Aorta (tissue), 5 donors: ENCODE data around the gene CPA5. TPM values are rescaled to one million over a fixed set of nuclear protein-coding genes. Genes with fewer than 3 reads are reported as not detected.

Source experiments
- ATAC-seq: fragments of 200-7000 bp; cut with Tn5 transposase; one replicate; pipeline ENCODE4 v1.9.1; 2022; ENCODE audit warnings: moderate library complexity; ENCODE audit not compliant: low FRiP score
- DNase-seq, 2 donors: peaks; one replicate each; pipeline ENCODE4 v3.0.0-alpha.2; 2020
- H3K27ac ChIP-seq, 2 donors: one replicate each; pipeline ENCODE4 v1.5.1; 2013; ENCODE audit warnings: low read length in 2 of 2, mild to moderate bottlenecking in 2 of 2, moderate library complexity in 2 of 2, control low read depth in 1 of 2, inconsistent platforms in 1 of 2, low read depth in 1 of 2
- H3K27me3 ChIP-seq, 2 donors: one replicate each; pipeline ENCODE4 v1.6.1; 2013; ENCODE audit warnings: control low read depth in 1 of 2, low read length in 1 of 2, mild to moderate bottlenecking in 1 of 2, moderate library complexity in 1 of 2; ENCODE audit not compliant: insufficient read depth in 2 of 2, control insufficient read depth in 1 of 2
- H3K36me3 ChIP-seq, 2 donors: one replicate each; pipeline ENCODE4 v1.6.1; 2013; ENCODE audit warnings: control low read depth in 1 of 2, low read length in 1 of 2, mild to moderate bottlenecking in 1 of 2; ENCODE audit not compliant: insufficient read depth in 2 of 2, control insufficient read depth in 1 of 2
- H3K4me1 ChIP-seq, 2 donors: one replicate each; pipeline ENCODE4 v1.6.1; 2013; ENCODE audit warnings: low read length in 2 of 2, control low read depth in 1 of 2, mild to moderate bottlenecking in 1 of 2, moderate library complexity in 1 of 2; ENCODE audit not compliant: insufficient read depth in 2 of 2, control insufficient read depth in 1 of 2
- H3K4me3 ChIP-seq, 2 donors: one replicate each; pipeline ENCODE4 v1.5.1; 2013; ENCODE audit warnings: low read length in 2 of 2, control low read depth in 1 of 2, mild to moderate bottlenecking in 1 of 2
- H3K9me3 ChIP-seq: one replicate; pipeline ENCODE4 v1.6.1; 2013; ENCODE audit warnings: mild to moderate bottlenecking, low read length; ENCODE audit not compliant: control insufficient read depth
- WGBS, 2 donors: extraction: QIAGEN DNeasy Blood & Tissue Kit; methylation state at CpG; one replicate each; pipeline ENCODE4 v1.1.7; 2013; 5-methylcytosine and 5-hydroxymethylcytosine counted together
- intact Hi-C, 2 donors: fragments of 100-400 bp; cut with DNase I; formaldehyde crosslinking; loops; one replicate each; pipeline versions ENCODE4 v1.14.2 to v1.15.0; 2022
- long read RNA-seq, 2 donors: library from polyadenylated mRNA; unstranded; transcript quantifications; one replicate each; pipeline ENCODE4 v2.0.0, GENCODE V29; 2020 to 2021
- polyA plus RNA-seq, 2 donors: library from polyadenylated mRNA; stranded (reverse); fragments of 200-250 nt; gene quantifications; one replicate each; pipeline ENCODE4 v1.2.3, GENCODE V29; 2013
- total RNA-seq, 2 donors: library from RNA; stranded (reverse); fragmentation: NEBNext Ultra II Directional; extraction: Animal tissue kit (Norgen Biotek cat#: 25700); gene quantifications; one replicate each; pipeline ENCODE4 v1.2.1, GENCODE V29; 2021
- donor health status: healthy with polysubstance abuse.
- donor health status: Bipolar disorder and iron deficiency.
- donor health status: DM: no; HTN: no; CAD: no.
- donor health status: DM: no; HTN: no; CAD: no.
- donor health status: DM: yes; HTN: yes; CAD: no.

CPA5 gene
- not detected for total RNA-seq
- polyA plus RNA-seq: not detected
- long read RNA-seq, donor 1: 0 reads
- long read RNA-seq, donor 2: 0 reads

- Histone ChIP-seq H3K27me3 (no peaks in the 10 kb centered on the region), H3K4me1 (no peaks in the 10 kb centered on the region), H3K27ac (no peak within 1 kb of the TSS), H3K36me3 (no peaks in the 10 kb centered on the region), H3K9me3 (no peaks in the 10 kb centered on the region), H3K4me3 (no peak within 1 kb of the TSS)
- 96 to 98% methylated on average over 5 of the region's 5 CpGs for WGBS, 2 donors
- intact Hi-C loops: no loop called here
- DNase-seq: no peak
- ATAC-seq: no peak
Measured at GRCh38 chr7:130344271-130344866, at the start of gene CPA5. Gene CPA5, plus strand, starts transcription at chr7:130344816. Its CDS starts 1,670 bp downstream, at chr7:130346486.

GRCh38 chr7:130296221-130296951 is 48.2 kb upstream of the CPA5 start:
- Histone ChIP-seq H3K4me1 (no peaks in the 10 kb centered on the region), H3K27me3 (no peaks in the 10 kb centered on the region), H3K9me3 (no peaks in the 10 kb centered on the region), H3K4me3 (no peak overlapping the region), H3K36me3 (no peaks in the 10 kb centered on the region), H3K27ac (no peak overlapping the region)
- WGBS, 2 donors: 87 to 91% methylated on average over 13 of the region's 13 CpGs
- intact Hi-C loops: no loop called here
- ATAC-seq (no peak), DNase-seq (no peak)

DNA sequence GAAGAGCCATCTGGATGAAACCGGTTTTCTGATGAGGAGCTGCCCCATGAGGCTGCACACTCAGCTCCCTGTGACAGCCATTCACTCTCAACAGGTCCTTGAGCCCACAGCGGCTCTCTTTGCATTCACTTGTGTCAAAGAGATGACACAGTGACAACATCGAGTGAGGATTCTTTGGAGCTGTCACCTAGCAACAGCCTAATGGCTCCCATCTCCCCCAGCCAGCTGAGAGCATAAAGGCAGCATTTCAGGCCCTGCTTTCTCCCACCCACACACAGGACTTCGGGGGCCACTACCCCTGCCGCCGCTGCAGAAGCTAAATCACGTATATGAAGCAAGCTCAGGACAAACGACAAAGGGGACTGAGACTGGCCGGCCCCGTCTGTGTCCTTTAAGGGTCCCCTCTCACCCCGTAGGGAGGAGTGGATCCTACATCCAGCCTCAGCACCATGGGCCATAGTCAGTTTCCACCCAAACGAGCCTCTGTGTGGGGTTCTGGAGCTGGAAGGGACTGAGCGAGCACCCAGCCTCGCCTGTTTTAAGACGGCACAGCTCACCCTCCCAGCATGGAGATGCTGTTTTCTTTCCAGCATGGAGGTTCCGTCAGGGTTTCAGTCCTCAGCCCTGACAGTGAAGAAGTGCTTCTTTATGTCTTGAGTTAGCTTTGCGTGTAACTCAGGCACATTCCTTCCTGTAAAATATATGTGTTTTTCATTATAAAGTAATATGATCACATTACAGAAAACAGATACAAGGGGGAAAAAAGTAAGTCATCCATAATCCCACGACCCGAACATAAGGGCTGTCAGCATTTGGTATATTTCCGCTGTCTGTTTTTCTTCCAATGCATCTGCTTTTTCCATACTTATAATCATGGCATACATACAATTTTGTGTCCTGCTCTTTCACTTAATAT is 46.7 kb upstream of the CPA5 start:
- ATAC-seq: no peak
- no peak for DNase-seq
- no peaks in the 10 kb centered on the region for H3K9me3 ChIP-seq
- no peaks in the 10 kb centered on the region for H3K27me3 ChIP-seq
- H3K4me3 ChIP-seq: no peak overlapping the region
- WGBS, 2 donors: 92 to 93% methylated on average over 20 of the region's 20 CpGs
- intact Hi-C loops: no loop called here
- no peaks in the 10 kb centered on the region for H3K36me3 ChIP-seq
- no peaks in the 10 kb centered on the region for H3K4me1 ChIP-seq
- H3K27ac ChIP-seq: no peak overlapping the region

DNA sequence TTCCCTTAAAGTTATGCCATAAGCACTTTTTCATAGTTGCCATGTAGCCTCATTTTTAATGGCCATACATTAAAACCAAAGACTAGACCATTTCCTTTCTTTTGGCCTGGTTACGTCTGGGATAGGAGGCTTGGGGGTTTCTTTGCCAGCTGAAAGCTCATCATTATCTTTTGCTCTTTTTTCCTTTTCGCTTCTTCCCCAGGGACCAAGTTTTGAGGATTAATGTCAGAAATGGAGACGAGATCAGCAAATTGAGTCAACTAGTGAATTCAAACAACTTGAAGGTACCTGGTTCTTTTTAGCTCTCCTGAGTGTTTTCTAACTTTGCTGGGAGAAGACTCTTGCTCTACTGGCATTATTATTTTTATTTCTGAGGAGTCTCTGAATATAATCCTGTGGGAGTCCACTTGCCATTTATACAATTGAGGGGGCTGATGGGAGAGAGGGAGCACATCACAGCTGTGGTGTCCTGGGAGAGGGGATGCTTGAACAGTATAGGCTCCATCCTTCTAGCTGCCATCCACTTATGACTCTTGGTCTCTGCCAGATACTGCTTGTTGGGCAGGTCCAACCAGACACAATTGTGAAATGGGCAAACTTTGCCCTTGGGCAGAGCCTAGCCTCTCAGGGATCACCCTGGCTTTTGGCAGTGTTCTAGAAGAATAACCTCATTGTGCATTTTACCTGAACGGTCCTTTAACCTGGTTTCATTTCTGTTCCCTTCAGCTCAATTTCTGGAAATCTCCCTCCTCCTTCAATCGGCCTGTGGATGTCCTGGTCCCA is 45.9 kb upstream of the CPA5 start:
- 95 to 96% methylated on average over 5 of the region's 5 CpGs for WGBS, 2 donors
- no peaks in the 10 kb centered on the region for H3K9me3 ChIP-seq
- no peak overlapping the region for H3K27ac ChIP-seq
- intact Hi-C loops: no loop called here
- H3K27me3 ChIP-seq: no peaks in the 10 kb centered on the region
- no peaks in the 10 kb centered on the region for H3K4me1 ChIP-seq
- ATAC-seq: no peak
- H3K36me3 ChIP-seq: no peaks in the 10 kb centered on the region
- DNase-seq: no peak
- H3K4me3 ChIP-seq: no peak overlapping the region

DNA sequence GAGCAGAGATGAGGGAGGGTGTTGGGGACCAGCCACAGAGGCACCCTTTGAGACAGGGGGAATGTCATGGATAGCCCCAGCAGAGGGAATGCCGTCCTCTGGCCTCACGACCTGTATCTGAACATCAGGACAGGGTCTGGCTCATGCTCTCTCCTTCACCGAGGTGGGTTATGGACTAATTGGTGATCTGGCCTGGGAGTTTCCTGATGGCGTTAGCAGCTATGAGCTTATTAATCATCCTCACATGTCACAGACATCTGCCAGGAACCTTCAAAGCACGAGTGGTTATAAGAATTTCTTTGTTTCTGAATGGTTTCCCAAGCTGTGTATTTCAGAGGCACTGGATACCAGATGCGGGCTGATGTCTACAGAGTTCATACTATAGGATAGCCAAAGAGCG is 44.8 kb upstream of the CPA5 start:
- no peak overlapping the region for H3K27ac ChIP-seq
- no peaks in the 10 kb centered on the region for H3K4me1 ChIP-seq
- H3K36me3 ChIP-seq: no peaks in the 10 kb centered on the region
- no peak for DNase-seq
- WGBS, 2 donors: 90 to 93% methylated on average over 7 of the region's 7 CpGs
- no peak overlapping the region for H3K4me3 ChIP-seq
- intact Hi-C loops: no loop called here
- ATAC-seq: no peak
- H3K27me3 ChIP-seq: no peaks in the 10 kb centered on the region
- no peaks in the 10 kb centered on the region for H3K9me3 ChIP-seq

DNA sequence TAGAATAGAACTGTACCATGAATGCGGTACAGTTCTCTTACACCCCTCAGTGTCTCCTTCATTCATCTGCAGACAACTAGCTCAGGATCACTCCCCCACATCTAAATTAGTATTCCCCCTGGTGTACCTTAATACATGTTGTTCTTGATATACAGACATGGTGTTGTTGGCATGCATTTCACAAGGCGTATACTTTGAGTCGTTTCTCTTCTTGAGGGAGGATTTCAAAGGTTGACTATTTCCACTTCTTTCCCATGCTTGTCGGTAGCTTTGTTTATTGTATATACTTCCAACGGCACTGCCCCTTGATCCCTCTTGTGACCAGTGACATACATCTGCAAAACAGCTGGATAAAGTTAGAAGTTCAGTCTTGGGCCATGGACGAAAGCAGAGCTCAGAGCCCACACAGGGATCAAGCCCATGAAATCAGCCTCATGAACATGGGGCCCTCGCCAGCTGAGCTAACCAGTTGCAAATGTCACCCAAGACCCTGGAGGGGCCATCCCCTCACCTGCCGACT is 43.1 kb upstream of the CPA5 start:
- Histone ChIP-seq H3K4me3 (no peak overlapping the region), H3K27me3 (no peaks in the 10 kb centered on the region), H3K27ac (no peak overlapping the region), H3K36me3 (no peaks in the 10 kb centered on the region), H3K9me3 (no peaks in the 10 kb centered on the region), H3K4me1 (no peaks in the 10 kb centered on the region)
- no peak for DNase-seq
- ATAC-seq: no peak
- 74 to 75% methylated on average over 8 of the region's 8 CpGs for WGBS, 2 donors
- intact Hi-C loops: no loop called here

DNA sequence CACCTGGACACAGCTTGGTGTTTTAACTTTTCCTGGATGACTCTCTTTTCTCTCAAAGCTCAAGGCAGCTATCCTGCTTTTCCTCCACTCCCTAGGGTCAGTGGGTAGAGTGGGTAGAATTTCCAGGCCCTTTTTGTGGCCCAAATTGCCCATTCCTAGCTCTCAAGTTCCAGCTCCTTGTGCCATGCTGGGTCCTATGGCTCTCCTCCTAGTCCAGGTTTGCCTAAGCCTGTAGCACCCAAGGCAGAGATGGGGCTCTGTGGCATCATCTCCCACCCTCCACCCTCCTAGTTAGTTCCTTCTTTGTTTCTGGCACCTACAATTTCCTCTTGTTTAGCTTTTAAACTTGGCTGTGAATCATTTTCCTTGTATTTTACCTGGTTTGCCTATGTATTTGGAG is 42.0 kb upstream of the CPA5 start:
- H3K36me3 ChIP-seq: no peaks in the 10 kb centered on the region
- no peak for ATAC-seq
- H3K4me3 ChIP-seq: no peak overlapping the region
- no peak for DNase-seq
- H3K9me3 ChIP-seq: no peaks in the 10 kb centered on the region
- no peak overlapping the region for H3K27ac ChIP-seq
- H3K4me1 ChIP-seq: no peaks in the 10 kb centered on the region
- intact Hi-C loops: no loop called here
- H3K27me3 ChIP-seq: no peaks in the 10 kb centered on the region

DNA sequence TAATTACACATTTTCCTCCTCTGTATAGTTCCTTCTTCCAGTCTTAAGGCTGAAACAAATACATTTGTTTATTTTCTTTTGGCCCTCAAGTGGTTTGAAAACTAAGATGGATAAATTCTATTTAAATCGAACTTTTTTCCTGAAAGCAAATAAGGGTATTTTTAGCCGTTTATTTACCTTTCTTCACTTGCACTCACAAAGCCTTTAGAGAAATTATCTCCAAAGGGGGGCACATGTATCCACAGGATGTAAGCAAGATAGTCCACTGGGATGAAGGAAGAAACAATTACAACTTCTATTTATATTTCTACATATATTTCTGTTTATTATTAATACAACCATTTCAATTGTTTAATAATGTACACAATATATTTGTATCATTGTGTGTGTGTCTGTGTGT is 41.5 kb upstream of the CPA5 start:
- H3K4me1 ChIP-seq: no peaks in the 10 kb centered on the region
- no peaks in the 10 kb centered on the region for H3K9me3 ChIP-seq
- no peak overlapping the region for H3K4me3 ChIP-seq
- ATAC-seq: no peak
- no peak for DNase-seq
- H3K36me3 ChIP-seq: no peaks in the 10 kb centered on the region
- no peak overlapping the region for H3K27ac ChIP-seq
- H3K27me3 ChIP-seq: no peaks in the 10 kb centered on the region
- intact Hi-C loops: no loop called here
- 14 to 29% methylated on average over 2 of the region's 2 CpGs for WGBS, 2 donors
